ENCODE measurements around the gene FBXW12. TPM values are rescaled to one million over a fixed set of nuclear protein-coding genes. Genes with fewer than 3 reads are reported as not detected.

FBXW12 gene
- total RNA-seq, 4 donors from 2014 or later, result not detected

GRCh38 chr3:48426944-48427629 lies 55.1 kb downstream of the FBXW12 start:
- intact Hi-C loops (cut with DNase I; ENCODE audit: low total_unique reads), result no loop called here
- Histone ChIP-seq H3K27me3 (no peaks in the 10 kb centered on the region), H3K9me3 (no peaks in the 10 kb centered on the region), H3K27ac (peak overlapping the region; percentile 90 to 97 (median 92)), H3K4me1 (peaks cover 31 to 47% (median 43%) of the 10 kb centered on the region in 4 donors), H3K36me3 (no peaks in the 10 kb centered on the region), H3K4me3 (peak overlapping the region in 3 of 4 donors; percentile 63 to 83 (median 75))
- DNase-seq, result no peak
- TF ChIP-seq POLR2AphosphoS5 (IDR thresholded peaks at IDR 0.05), result no peak
- TF ChIP-seq POLR2A (IDR thresholded peaks at IDR 0.05), result no peak
- no peak for TF ChIP-seq CTCF (IDR thresholded peaks at IDR 0.05)
- TF ChIP-seq EP300 (IDR thresholded peaks at IDR 0.05; ENCODE audit: low read depth), result no peak
- WGBS, 2 donors (ENCODE audit: low coverage in 1 of 2), result 37 to 44% methylated on average over 6 to 8 of the region's 8 CpGs
- in situ Hi-C loops (cut with MboI; ENCODE audit: low pct_ligation_motif_present in 1 of 4, low pct_unique_long_range_greater_than_20kb in 1 of 4, low sequenced_read_pairs in 3 of 4), result no loop called here

- intact Hi-C loops (cut with DNase I; ENCODE audit: low total_unique reads) (no loop called here), in situ Hi-C loops (cut with MboI; ENCODE audit: low pct_ligation_motif_present in 1 of 4, low pct_unique_long_range_greater_than_20kb in 1 of 4, low sequenced_read_pairs in 3 of 4) (no loop called here)
- H3K4me1 ChIP-seq, result peaks cover 31 to 49% (median 43%) of the 10 kb centered on the region in 4 donors
- H3K27ac ChIP-seq, result peak overlapping the region; percentile 90 to 97 (median 92)
- 40 to 61% methylated on average over 1 to 9 of the region's 9 CpGs for WGBS, 2 donors (ENCODE audit: low coverage in 1 of 2)
- TF ChIP-seq POLR2A (IDR thresholded peaks at IDR 0.05), result no peak
- TF ChIP-seq POLR2AphosphoS5 (IDR thresholded peaks at IDR 0.05), result no peak
- no peak for TF ChIP-seq CTCF (IDR thresholded peaks at IDR 0.05)
- no peak for TF ChIP-seq EP300 (IDR thresholded peaks at IDR 0.05; ENCODE audit: low read depth)
- H3K36me3 ChIP-seq, result no peaks in the 10 kb centered on the region
- peak overlapping the region in 3 of 4 donors; percentile 63 to 83 (median 75) for H3K4me3 ChIP-seq
- peak; percentile 37 for DNase-seq
- H3K9me3 ChIP-seq, result no peaks in the 10 kb centered on the region
- H3K27me3 ChIP-seq, result no peaks in the 10 kb centered on the region
Observed at GRCh38 chr3:48427630-48427962, 55.6 kb downstream of the FBXW12 start.

- H3K9me3 ChIP-seq, result no peaks in the 10 kb centered on the region
- peaks cover 31 to 54% (median 48%) of the 10 kb centered on the region in 4 donors for H3K4me1 ChIP-seq
- peak overlapping the region; percentile 56 to 83 (median 69) for H3K4me3 ChIP-seq
- H3K27me3 ChIP-seq, result no peaks in the 10 kb centered on the region
- DNase-seq, result no peak
- H3K27ac ChIP-seq, result peak overlapping the region; percentile 90 to 97 (median 92)
- H3K36me3 ChIP-seq, result no peaks in the 10 kb centered on the region
- intact Hi-C loops (cut with DNase I; ENCODE audit: low total_unique reads), result no loop called here
- no peak for TF ChIP-seq POLR2AphosphoS5 (IDR thresholded peaks at IDR 0.05)
- no peak for TF ChIP-seq CTCF (IDR thresholded peaks at IDR 0.05)
- no peak for TF ChIP-seq POLR2A (IDR thresholded peaks at IDR 0.05)
- TF ChIP-seq EP300 (IDR thresholded peaks at IDR 0.05; ENCODE audit: low read depth), result no peak
- WGBS, 2 donors (ENCODE audit: low coverage in 1 of 2), result 35% methylated on average over 7 of the region's 7 CpGs; no CpG with 5 or more reads in 1 of the 2 donors
- in situ Hi-C loops (cut with MboI; ENCODE audit: low pct_ligation_motif_present in 1 of 4, low pct_unique_long_range_greater_than_20kb in 1 of 4, low sequenced_read_pairs in 3 of 4), result no loop called here
Observed at GRCh38 chr3:48428088-48428571, 56.1 kb downstream of the FBXW12 start.

- H3K4me1 ChIP-seq, result peaks cover 36 to 60% (median 54%) of the 10 kb centered on the region in 4 donors
- intact Hi-C loops (cut with DNase I; ENCODE audit: low total_unique reads), result no loop called here
- no peaks in the 10 kb centered on the region for H3K9me3 ChIP-seq
Observed at GRCh38 chr3:48428572-48429316, 56.7 kb downstream of the FBXW12 start.

More at GRCh38 chr3:48428572-48429316, 56.7 kb downstream of the FBXW12 start:
- peak overlapping the region; percentile 56 to 83 (median 69) for H3K4me3 ChIP-seq
- H3K36me3 ChIP-seq, result no peaks in the 10 kb centered on the region
- peak overlapping the region; percentile 90 to 97 (median 92) for H3K27ac ChIP-seq
- in situ Hi-C loops (cut with MboI; ENCODE audit: low pct_ligation_motif_present in 1 of 4, low pct_unique_long_range_greater_than_20kb in 1 of 4, low sequenced_read_pairs in 3 of 4), result no loop called here
- H3K27me3 ChIP-seq, result no peaks in the 10 kb centered on the region
- DNase-seq, result peak; percentile 80
- TF ChIP-seq POLR2AphosphoS5 (IDR thresholded peaks at IDR 0.05) (peak in 2 of 3 donors; percentile 65 to 72), EP300 (IDR thresholded peaks at IDR 0.05; ENCODE audit: low read depth) (no peak), CTCF (IDR thresholded peaks at IDR 0.05) (no peak), POLR2A (IDR thresholded peaks at IDR 0.05) (peak; percentile 61)
- WGBS, 2 donors (ENCODE audit: low coverage in 1 of 2), result 9% methylated on average over 40 of the region's 60 CpGs; no CpG with 5 or more reads in 1 of the 2 donors

All from transverse colon (tissue), 4 donors.